ENCODE results near the gene SLC5A1. TPM values are rescaled to one million over a fixed set of nuclear protein-coding genes. Genes with fewer than 3 reads are reported as not detected.
A peak's percentile ranks its signal among the peaks of the same experiment; 100 is the strongest.
"Not testable (repeated sequence)": the region's sequence is repeated elsewhere in the genome, so short reads cannot be mapped to it uniquely, and the experiment has no call there.

Gene SLC5A1
- total and polyA plus RNA-seq, 2 experiments from 2014 or later: 0.03 TPM; not detected in 1

GRCh38 chr22:32132126-32132525, 89.1 kb downstream of the SLC5A1 start (continued):
- TF ChIP-seq CTCF (conservative IDR thresholded peaks at IDR 0.05; ENCODE audit: low read depth in 2 of 2) (no peak), EZH2 (IDR thresholded peaks at IDR 0.05; ENCODE audit: low read depth, unreplicated experiment) (no peak), ZNF331 (CRISPR knock-in tag; IDR thresholded peaks at IDR 0.05; ENCODE audit: low read depth) (no peak), JUNB (IDR thresholded peaks at IDR 0.05; ENCODE audit: unreplicated experiment) (no peak), CREB1 (CRISPR knock-in tag; IDR thresholded peaks at IDR 0.05; ENCODE audit: low read depth) (no peak), NANOG (IDR thresholded peaks at IDR 0.05; ENCODE audit: borderline replicate concordance) (no peak), POLR2AphosphoS5 (IDR thresholded peaks at IDR 0.05; ENCODE audit: low read depth) (no peak), REST (IDR thresholded peaks at IDR 0.05; ENCODE audit: unreplicated experiment) (no peak), ZNF114 (CRISPR knock-in tag; IDR thresholded peaks at IDR 0.05) (no peak)

DNA sequence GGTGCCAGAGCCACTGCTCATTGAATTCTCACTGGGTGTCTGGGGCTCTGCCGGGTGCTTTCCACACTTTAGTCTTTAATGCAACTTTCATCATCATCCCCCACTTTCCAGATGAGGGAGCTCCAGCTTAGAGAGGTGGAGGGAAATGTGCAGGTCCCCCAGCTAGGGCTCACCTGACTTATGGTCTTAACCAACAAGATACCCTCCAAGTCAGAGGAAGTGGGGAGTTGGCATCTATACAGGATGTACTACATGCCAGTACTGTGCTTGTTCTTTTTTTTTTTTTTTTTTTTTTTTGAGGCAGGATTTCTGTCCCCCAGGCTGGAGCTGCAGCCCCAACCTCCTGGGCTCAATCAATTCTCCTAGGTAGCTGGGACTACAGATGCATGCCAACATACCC, 89.7 kb downstream of the SLC5A1 start:
- Mint-ChIP-seq H3K4me3 (no peak overlapping the region), H3K36me3 (ENCODE audit: low read depth) (no peaks in the 10 kb centered on the region)
- no peak overlapping the region for H3K27ac ChIP-seq (ENCODE audit: low read depth)

GRCh38 chr22:32134796-32135195, 91.7 kb downstream of the SLC5A1 start:
- not testable (repeated sequence) for H3K9me2 ChIP-seq (ENCODE audit: insufficient read depth); H3K4me1 ChIP-seq (ENCODE audit: insufficient read depth); H3K9me3 Mint-ChIP-seq; H4K20me1 ChIP-seq (replicated peaks; ENCODE audit: insufficient read depth); H3K79me2 ChIP-seq (replicated peaks; ENCODE audit: insufficient read depth); ATAC-seq; H3K4me3 Mint-ChIP-seq; H3K4me3 ChIP-seq; H3K27ac ChIP-seq (ENCODE audit: low read depth); H2AFZ ChIP-seq; H3K36me3 ChIP-seq (ENCODE audit: insufficient read depth); H3K4me2 ChIP-seq; DNase-seq (ENCODE audit: low spot score); H3K4me1 Mint-ChIP-seq; H3K27me3 Mint-ChIP-seq (ENCODE audit: insufficient read depth, low read depth, poor library complexity); H3K36me3 Mint-ChIP-seq (ENCODE audit: low read depth); H3K27ac Mint-ChIP-seq; H3F3A ChIP-seq (replicated peaks; ENCODE audit: low read depth); H3K27me3 ChIP-seq (ENCODE audit: insufficient read depth)

More for the DNA sequence above, 89.7 kb downstream of the SLC5A1 start:
- H3K79me2 ChIP-seq (replicated peaks; ENCODE audit: insufficient read depth): no peaks in the 10 kb centered on the region
- H3K9me3 Mint-ChIP-seq: peaks cover 5% of the 10 kb centered on the region; the same call in 1 of the 3 replicates
- H3K36me3 ChIP-seq (ENCODE audit: insufficient read depth): no peaks in the 10 kb centered on the region
- DNase-seq (ENCODE audit: low spot score) (no peak), ATAC-seq (no peak)
- H3K4me1 ChIP-seq (ENCODE audit: insufficient read depth): no peaks in the 10 kb centered on the region
- no peak overlapping the region for H2AFZ ChIP-seq
- TF ChIP-seq CTCF (conservative IDR thresholded peaks at IDR 0.05; ENCODE audit: low read depth in 2 of 2) (0 out of 4 replicates have a peak, but pooled peaks of 1 of the 2 experiments have one; percentile 6), CREB1 (CRISPR knock-in tag; IDR thresholded peaks at IDR 0.05; ENCODE audit: low read depth) (no peak)
- no peaks in the 10 kb centered on the region for H4K20me1 ChIP-seq (replicated peaks; ENCODE audit: insufficient read depth)
- H3K4me3 ChIP-seq: no peak overlapping the region
- H3K27me3 Mint-ChIP-seq (ENCODE audit: insufficient read depth, low read depth, poor library complexity): peaks cover 10% of the 10 kb centered on the region
- no peak overlapping the region for H3K4me2 ChIP-seq
- no peaks in the 10 kb centered on the region for H3K27me3 ChIP-seq (ENCODE audit: insufficient read depth)
- no peaks in the 10 kb centered on the region for H3K9me2 ChIP-seq (ENCODE audit: insufficient read depth)
- H3K4me1 Mint-ChIP-seq: no peaks in the 10 kb centered on the region
- H3F3A ChIP-seq (replicated peaks; ENCODE audit: low read depth): no peaks in the 10 kb centered on the region
- H3K27ac Mint-ChIP-seq: no peak overlapping the region

GRCh38 chr22:32135958-32136357, 92.9 kb downstream of the SLC5A1 start:
- H3K4me3 Mint-ChIP-seq; H3K9me2 ChIP-seq (ENCODE audit: insufficient read depth); H3F3A ChIP-seq (replicated peaks; ENCODE audit: low read depth); H3K4me2 ChIP-seq; H3K4me1 Mint-ChIP-seq; H4K20me1 ChIP-seq (replicated peaks; ENCODE audit: insufficient read depth); H3K27me3 Mint-ChIP-seq (ENCODE audit: insufficient read depth, low read depth, poor library complexity); H3K4me1 ChIP-seq (ENCODE audit: insufficient read depth); DNase-seq (ENCODE audit: low spot score); H3K9me3 Mint-ChIP-seq; ATAC-seq; H3K36me3 Mint-ChIP-seq (ENCODE audit: low read depth); H3K27ac Mint-ChIP-seq; H3K36me3 ChIP-seq (ENCODE audit: insufficient read depth); H2AFZ ChIP-seq; H3K27me3 ChIP-seq (ENCODE audit: insufficient read depth); H3K4me3 ChIP-seq; H3K27ac ChIP-seq (ENCODE audit: low read depth); H3K79me2 ChIP-seq (replicated peaks; ENCODE audit: insufficient read depth): not testable (repeated sequence)

Data from GM23338 (cell line).